Activated CD8-positive, alpha-beta memory T cell treated with anti-CD3 and anti-CD28 coated beads for 36 hours (primary cell): ENCODE measurements around the gene PLCH1. TPM values are rescaled to one million over a fixed set of nuclear protein-coding genes. Genes with fewer than 3 reads are reported as not detected.
"Not testable (repeated sequence)": the region's sequence is repeated elsewhere in the genome, so short reads cannot be mapped to it uniquely, and the experiment has no call there.

Source experiments
- CTCF ChIA-PET: fragments of 350-600 bp; sonication (Branson Sonifier 250); formaldehyde crosslinking; loops from one replicate; lab custom pipeline; 2021; ENCODE audit warnings: antibody characterized with exemption; lab: Charles Lee
- POLR2A ChIA-PET: fragments of 350-600 bp; sonication (Branson Sonifier 250); formaldehyde crosslinking; loops from one replicate; lab custom pipeline; 2021; ENCODE audit warnings: antibody characterized with exemption; lab: Charles Lee
- total RNA-seq, 2 experiments: library from RNA; stranded (reverse); gene quantifications; one replicate each; pipeline ENCODE4 v1.2.3, GENCODE V29; 2021

Gene PLCH1
- total RNA-seq, 2 experiments from 2014 or later: 0.08 to 0.10 TPM

DNA sequence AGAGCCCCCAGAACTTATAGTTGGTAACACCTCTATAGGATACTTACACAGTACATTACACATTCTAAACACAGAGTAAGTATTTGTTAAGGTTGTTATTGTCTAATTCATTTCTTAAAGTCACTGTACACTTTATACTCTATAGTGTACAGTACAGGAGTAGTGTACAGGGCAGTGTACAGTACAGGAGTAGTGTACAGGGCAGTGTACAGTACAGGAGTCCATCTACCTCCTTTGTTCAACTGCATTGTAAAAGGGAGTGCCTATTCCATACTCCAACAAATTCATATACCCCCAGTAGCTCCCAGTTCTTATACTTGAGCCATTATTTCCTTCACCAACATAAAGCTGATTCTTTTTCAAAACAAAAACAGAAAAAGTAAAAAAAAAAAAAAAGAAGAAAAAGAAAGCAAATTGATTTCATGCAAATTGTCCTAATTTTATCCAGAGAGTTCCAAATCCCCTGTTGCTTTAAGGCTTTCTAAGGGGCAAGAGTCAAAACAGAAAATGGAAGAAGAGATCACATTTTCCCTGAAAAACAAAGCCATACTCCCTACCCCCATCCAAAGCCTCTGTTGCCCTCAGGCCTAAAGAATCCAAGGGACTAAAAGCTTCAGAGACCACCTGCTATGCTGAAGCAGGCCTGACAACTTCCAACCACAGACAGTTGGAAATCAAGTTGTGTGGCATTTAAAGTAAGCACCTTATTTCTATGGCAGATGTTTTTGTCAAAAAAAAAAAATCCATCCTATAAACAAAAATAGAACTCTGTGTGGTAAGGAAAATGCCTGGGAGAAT is 125.6 kb downstream of the PLCH1 start:
- POLR2A ChIA-PET: no interaction called here
- CTCF ChIA-PET: interaction anchor here (0.6 kb wide), 1 partner anchor 9 kb away, joined by 3 read pairs; no protein-coding TSS in a partner anchor

DNA sequence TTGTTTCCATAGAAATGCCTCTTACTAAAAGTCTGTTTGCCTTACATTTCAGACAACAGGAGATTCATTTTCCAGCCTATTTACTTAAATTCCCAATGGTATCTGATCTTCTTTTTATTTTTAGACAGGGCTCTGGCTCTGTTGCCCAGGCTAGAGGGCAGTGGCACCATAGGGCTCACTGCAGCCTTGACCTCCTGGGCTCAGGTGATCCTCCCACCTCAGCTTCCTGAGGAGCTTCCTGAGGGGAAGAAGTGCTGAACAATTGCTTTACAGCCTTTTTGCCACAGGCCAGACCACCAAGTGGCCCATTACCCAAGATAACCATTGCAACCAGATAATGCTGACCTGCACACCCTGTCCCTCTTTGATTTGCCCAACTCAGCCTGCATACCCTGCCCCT is 126.3 kb downstream of the PLCH1 start:
- ChIA-PET CTCF (no interaction called here), POLR2A (no interaction called here)

DNA sequence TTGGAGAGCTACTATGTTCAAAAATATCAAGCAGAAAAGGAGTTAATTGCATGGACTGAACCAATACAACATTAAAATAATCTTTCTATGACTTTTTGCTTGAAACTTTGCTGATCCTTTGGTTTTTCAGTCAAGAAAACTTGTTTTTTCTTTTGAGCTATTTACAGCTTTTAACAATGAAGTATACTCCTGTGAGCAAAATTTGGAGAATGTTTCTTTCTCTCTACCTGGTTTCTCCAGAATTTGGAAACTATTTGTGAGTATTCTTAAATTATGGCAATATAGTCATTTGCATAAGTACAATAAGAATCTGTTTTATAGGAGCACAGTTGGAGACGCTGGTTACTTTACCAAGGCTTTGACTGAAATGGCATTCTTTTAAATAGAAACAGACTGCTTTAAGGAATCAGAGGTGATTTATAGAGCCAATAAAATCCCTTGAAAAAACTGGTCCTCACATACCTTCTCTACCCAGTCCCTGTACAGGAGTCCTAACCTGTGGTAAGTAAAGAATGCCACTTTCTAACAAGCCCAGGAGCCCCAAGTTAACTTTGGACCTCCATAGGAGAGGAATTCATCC is 127.4 kb downstream of the PLCH1 start:
- ChIA-PET POLR2A (no interaction called here), CTCF (no interaction called here)

- POLR2A ChIA-PET, CTCF ChIA-PET: not testable (repeated sequence)
Measured at GRCh38 chr3:155615141-155615540, 129.7 kb downstream of the PLCH1 start.

DNA sequence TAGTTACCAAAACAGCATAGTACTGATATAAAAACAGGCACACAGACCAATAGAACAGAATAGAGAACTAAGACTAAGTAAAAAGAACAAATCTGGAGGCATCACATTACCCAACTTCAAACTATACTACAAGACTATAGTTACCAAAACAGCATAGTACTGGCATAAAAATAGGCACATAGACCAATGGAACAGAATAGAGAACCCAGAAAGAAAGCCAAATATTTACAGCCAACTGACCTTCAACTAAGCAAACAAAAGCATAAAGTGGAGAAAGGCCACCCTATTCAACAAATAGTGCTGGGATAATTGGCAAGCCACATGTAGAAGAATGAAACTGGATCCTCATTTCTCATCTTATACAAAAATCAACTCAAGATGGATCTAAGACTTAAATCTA is 130.5 kb downstream of the PLCH1 start:
- CTCF ChIA-PET, POLR2A ChIA-PET: not testable (repeated sequence)

GRCh38 chr3:155611456-155611855 is 133.4 kb downstream of the PLCH1 start:
- POLR2A ChIA-PET: no interaction called here
- CTCF ChIA-PET: no interaction called here

- ChIA-PET POLR2A (no interaction called here), CTCF (no interaction called here)
Measured at GRCh38 chr3:155609586-155609985, 135.3 kb downstream of the PLCH1 start.

DNA sequence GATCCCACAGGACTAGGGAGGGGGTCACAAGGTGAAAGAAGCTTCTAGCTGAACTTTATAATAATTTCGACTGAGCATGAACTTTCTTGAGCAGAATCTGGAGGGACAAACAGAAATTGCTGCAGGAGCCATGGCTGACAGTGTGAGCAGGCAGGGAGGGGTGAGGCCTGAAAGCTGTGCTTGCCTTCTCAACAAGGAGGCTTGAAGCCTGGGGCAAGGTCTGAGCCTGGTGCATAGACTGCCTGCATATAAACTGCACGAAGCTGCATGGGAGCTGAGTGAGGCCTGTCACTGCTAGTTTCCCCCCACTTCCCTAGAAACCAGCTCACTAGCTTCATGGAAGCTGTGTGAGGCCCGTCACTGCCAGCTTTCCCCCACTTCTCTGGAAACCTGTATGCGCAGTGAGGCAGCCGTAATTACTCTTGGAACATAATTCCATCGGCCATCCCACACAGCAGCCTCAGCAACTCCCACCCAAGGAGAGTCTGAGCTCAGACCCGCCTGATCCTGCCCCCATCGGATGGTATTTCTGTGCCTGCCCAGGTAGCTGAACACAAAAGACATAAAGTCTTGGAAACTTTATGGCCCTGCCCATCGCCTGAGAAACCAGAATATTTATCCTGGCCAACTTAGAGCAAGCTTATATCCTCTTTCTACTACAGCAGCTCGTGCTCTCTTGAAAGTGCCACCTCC is 136.5 kb downstream of the PLCH1 start:
- POLR2A ChIA-PET: no interaction called here

DNA sequence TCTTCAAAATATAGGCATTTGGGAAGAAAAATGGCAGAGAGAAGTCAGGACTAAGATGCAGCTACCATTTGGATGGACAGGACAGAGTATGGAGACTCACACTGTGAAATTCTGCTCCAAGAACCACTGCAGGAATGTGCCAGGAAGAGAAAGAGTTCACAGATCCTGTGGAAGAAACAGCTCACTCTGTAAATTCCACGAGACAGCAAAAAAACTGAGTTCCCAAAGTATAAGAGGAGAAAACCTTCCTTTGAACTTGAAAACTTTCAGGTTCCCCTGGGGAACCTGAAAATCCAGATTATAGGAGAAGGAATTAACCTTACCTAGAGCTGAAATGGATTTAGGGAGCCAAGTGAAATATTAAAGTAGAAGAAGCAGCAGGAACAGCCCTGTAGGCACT is 137.1 kb downstream of the PLCH1 start:
- CTCF ChIA-PET: no interaction called here

More for the DNA sequence above, 136.5 kb downstream of the PLCH1 start:
- CTCF ChIA-PET: no interaction called here

GRCh38 chr3:155605571-155605970 is 139.3 kb downstream of the PLCH1 start:
- POLR2A ChIA-PET: no interaction called here

More for the DNA sequence above, 137.1 kb downstream of the PLCH1 start:
- POLR2A ChIA-PET: no interaction called here

DNA sequence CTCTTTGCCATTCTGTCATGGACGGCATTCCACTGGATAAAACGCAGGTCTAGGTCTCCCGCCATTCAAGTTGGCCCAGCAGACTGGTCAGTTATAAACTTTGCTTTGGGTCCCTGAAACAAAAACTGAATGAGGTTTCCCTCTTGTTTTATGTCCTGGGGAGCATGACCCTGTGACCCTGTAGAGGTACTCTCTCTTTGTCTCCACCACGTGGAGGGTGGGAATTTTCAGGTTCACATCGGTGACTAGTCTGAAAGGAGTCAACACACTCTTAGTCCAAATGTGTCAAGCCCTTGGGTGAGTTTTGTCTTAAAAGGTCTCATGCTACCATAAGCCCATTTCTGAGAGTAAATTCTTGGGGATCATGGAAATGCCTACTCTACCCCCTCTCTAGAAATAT is 139.9 kb downstream of the PLCH1 start:
- ChIA-PET POLR2A (no interaction called here), CTCF (no interaction called here)

More at GRCh38 chr3:155605571-155605970, 139.3 kb downstream of the PLCH1 start:
- CTCF ChIA-PET: no interaction called here

DNA sequence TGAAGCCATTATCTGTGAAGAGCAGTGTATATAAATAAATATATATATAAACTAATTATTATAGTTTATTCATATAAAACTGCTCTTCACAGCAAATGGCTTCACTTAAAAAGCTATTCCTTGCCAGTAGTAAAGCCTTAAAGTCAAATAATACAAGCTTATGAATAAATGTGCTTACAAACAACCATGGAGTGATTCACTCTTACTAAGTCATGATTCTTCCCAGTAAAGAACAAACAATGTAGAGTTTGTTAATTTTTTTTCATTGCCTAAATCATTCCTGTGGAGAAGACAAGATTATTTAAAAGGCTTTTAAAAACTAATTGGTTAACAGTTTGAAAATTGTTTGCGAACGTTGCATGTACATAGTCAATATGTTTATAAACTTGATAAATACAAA is 140.7 kb downstream of the PLCH1 start:
- ChIA-PET CTCF (no interaction called here), POLR2A (no interaction called here)

DNA sequence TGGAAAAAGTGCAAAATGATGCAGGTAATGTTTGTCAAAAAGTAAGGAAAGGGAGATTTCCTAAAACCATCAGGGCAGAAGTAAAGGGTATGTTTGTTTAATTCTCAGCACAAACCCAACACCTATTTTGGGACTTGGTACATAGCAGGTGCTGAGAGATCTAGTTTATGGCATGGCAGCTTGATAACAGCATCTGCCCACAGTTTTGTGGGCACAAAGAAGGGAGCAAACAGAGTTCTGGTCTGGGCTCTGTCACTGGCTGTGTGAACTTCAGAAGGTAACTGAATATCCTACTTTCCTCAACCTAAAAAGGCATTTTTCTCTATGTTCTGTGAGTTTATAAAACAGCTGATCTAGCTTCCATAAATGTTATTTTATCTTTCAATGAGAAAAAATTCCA is 141.6 kb downstream of the PLCH1 start:
- POLR2A ChIA-PET: no interaction called here
- CTCF ChIA-PET: no interaction called here

DNA sequence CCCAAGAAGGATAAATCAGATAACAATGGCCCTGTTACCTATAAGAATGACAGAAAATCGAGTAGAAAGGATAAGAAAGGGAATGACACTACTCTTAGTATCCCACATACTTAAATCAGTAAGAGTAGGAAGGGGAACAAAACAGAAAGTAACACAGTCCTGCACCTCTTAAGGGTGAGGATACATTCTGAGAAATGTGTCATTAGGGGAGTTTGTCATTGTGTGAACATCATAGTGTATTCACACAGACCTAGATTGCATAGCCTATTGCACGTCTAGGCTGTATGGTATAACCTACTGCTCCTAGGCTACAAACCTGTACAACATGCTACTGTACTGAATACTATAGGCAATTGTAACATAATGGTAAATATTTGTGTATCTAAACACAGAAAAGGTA is 142.6 kb downstream of the PLCH1 start:
- POLR2A ChIA-PET: no interaction called here
- CTCF ChIA-PET: no interaction called here

DNA sequence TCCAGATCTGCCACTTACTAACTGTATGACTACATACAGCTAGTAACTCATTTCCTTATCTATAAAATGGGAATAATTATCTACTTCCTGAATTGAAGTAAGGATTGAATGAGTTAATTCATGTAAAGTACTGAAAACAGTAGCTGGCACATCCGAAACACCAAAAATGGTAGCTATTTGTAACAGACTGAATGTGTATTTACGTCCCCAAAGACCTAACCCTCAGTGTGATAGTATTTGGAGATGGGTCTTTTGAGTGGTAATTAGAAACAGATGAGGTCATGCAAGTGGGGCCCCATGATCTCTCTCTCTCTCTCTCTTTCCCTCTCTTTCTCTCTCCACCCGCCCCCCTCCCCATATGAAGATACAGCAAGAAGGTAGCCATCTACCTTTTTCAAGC is 146.2 kb downstream of the PLCH1 start:
- ChIA-PET POLR2A (interaction anchor here (0.6 kb wide), 1 partner anchor 30 kb away, joined by 6 read pairs; no protein-coding TSS in a partner anchor), CTCF (no interaction called here)

- POLR2A ChIA-PET: no interaction called here
- CTCF ChIA-PET: no interaction called here
Measured at GRCh38 chr3:155596615-155597014, 148.3 kb downstream of the PLCH1 start.

- ChIA-PET CTCF (no interaction called here), POLR2A (no interaction called here)
Measured at GRCh38 chr3:155595371-155595770, 149.5 kb downstream of the PLCH1 start.

DNA sequence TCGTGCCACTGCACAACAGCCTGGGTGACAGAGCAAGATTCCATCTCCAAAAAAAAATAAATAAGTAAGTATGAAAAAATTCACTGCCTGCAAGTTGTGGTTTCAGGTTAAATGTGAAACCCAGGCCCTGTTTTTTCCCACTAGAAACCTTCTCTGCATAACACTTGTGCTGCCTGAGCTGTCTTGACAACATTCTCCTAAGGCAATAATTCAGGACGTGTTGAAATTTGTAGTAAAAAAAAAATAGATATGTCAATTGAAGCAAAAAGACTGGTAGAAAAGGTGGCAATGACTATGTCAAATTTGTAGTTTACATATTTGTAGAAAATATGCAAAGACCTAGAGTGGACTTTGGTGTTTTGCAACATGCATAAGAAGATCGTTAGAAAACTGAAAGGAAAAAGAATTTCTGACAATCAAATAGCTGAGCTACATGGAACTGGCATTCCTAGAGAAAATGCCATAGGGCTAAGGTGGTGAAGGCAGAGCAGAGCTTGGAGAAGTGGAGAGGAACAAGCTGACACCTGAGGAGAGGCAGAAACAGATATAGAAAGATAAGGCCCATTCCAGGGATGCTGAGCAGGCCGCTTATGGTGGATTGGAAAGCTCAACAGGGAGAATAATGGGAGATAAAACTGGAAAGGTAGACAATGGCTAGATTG is 150.2 kb downstream of the PLCH1 start:
- ChIA-PET POLR2A (no interaction called here), CTCF (interaction anchor here (0.7 kb wide), 1 partner anchor 1139 kb away, joined by 3 read pairs; no protein-coding TSS in a partner anchor)

- ChIA-PET POLR2A (no interaction called here), CTCF (no interaction called here)
Measured at GRCh38 chr3:155587581-155587980, 157.3 kb downstream of the PLCH1 start.

DNA sequence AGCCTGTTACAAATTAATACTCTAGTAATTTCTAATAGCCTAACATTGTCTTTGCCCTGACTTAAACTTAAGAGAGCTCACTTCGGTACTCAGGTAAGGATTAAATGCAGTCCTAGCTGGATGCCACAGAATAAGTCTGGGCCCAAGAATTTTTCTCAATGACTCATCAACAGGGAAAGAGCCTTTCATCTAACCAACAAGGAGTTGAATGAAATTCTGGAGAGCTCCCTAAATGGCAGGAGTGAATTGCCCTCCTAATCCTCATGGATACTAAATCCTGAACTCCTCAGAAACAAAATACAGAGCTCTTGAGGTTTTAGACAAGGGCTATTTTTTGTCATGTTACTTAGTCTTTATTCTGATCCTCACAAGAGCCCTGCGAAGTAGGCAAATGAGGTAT is 159.5 kb downstream of the PLCH1 start:
- ChIA-PET CTCF (no interaction called here), POLR2A (no interaction called here)
